22Rv1 (cell line): ENCODE results near the gene VSIG8.

Experiments used
- ZFX ChIP-seq: fragments of 450-650 bp; IDR thresholded peaks from 2 replicates; pipeline ENCODE4 v1.6.1; 2017; ENCODE audit warnings: antibody characterized with exemption, borderline replicate concordance
- TF ChIP-seq, protein P1 (sequence below): fragments of 450-650 bp; IDR thresholded peaks from 2 replicates; pipeline ENCODE4 v1.5.1; 2017; ENCODE audit warnings: mild to moderate bottlenecking

DNA sequence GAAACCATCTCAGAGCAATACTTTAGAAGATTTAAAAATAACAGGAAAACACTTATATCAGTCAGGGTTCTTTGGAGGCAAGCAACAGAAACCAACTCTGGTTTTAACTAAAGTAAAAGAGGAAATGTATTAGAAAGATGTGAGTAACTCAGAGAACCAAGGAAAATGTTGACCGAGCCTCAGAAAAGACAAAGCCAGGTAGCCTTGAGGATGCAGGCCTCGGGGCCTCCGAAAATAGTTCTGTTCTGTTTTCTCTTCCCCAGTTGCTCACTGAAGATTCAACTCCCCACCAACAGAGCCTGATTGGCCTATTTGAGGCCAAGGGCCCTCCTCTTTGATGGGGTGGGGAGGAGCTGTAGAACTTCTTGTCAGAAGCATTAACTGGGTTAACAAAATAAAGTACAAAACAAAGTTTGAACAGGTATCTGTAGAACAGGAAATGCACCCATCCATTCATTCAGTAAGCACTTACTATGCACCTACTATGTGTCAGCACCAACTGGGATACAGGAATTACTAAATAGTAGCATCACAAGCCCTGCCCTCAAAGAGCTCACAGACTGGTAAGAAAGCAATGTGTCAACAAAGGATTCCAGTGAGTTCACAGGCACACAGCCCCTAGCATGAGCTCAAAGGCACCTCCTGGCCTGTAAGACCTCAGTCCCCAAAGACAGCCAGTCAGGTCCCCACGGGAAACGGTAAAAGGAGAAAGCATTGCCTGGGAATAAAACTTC is 23.2 kb downstream of the VSIG8 start:
- TF ChIP-seq, protein P1, sequence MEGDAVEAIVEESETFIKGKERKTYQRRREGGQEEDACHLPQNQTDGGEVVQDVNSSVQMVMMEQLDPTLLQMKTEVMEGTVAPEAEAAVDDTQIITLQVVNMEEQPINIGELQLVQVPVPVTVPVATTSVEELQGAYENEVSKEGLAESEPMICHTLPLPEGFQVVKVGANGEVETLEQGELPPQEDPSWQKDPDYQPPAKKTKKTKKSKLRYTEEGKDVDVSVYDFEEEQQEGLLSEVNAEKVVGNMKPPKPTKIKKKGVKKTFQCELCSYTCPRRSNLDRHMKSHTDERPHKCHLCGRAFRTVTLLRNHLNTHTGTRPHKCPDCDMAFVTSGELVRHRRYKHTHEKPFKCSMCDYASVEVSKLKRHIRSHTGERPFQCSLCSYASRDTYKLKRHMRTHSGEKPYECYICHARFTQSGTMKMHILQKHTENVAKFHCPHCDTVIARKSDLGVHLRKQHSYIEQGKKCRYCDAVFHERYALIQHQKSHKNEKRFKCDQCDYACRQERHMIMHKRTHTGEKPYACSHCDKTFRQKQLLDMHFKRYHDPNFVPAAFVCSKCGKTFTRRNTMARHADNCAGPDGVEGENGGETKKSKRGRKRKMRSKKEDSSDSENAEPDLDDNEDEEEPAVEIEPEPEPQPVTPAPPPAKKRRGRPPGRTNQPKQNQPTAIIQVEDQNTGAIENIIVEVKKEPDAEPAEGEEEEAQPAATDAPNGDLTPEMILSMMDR = no peak
- TF ChIP-seq ZFX = no peak
